ENCODE results near the gene TAP2.
"Not testable (repeated sequence)": the region's sequence is repeated elsewhere in the genome, so short reads cannot be mapped to it uniquely, and the experiment has no call there.

Gene TAP2

DNA sequence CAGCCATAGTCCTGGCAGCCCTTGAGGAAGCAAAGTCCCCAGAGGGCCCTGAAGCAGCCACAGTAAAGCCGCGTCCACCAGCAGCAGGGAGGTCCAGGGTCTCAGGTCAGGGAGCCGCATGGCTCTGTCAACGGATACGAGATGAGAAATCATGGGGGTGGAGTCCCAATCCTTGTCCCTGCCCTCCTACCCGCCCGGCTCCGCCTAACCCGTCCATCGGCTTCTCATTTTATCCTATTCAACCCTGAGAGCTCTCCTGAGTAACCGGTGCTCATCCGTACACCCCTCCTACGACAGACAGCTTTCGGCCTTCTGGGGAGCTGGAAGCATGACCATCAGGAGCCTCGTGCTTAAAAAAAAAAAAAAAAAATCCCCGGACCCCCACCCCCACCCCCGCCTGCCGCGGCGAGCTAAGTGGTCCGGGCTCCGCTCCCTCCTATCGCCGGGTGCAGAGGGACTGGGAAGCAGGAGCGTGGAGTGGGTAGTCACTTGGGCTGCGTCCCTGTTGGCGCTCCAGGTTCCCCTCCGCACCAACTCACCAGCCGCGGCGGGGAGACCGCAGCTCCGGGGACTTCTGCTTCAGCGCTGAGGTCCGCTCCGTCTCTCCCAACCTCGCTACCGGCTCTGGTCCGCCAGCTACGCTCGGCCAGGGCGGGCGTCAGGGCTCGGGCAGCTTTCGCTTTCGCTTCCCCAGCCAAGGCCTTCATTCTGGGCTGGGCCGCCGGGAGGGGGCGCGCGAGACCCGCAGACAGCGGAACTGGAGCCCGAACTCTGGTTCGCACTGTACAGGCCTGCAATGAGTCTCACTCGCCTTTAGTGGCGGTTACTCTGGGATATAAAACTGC lies at the start of gene TAP2:
TSS of gene TAP2 (minus strand) at position 626 of the 845 bp plus-strand sequence. CDS start at position 120, 506 bp downstream.
- Histone ChIP-seq H3K36me3 (ENCODE audit: insufficient read depth, low read length) (no peaks in the 10 kb centered on the region), H3K27me3 (ENCODE audit: insufficient read depth, low read length) (peaks cover 22% of the 10 kb centered on the region), H3K4me1 (ENCODE audit: insufficient read depth, low read length) (peaks cover 6% of the 10 kb centered on the region), H3K9me3 (ENCODE audit: low read length) (peaks cover 7% of the 10 kb centered on the region), H2AFZ (ENCODE audit: low read depth, low read length) (peak within 1 kb of the TSS; percentile 64), H3K4me3 (ENCODE audit: low read length) (peak within 1 kb of the TSS; percentile 71)

DNA sequence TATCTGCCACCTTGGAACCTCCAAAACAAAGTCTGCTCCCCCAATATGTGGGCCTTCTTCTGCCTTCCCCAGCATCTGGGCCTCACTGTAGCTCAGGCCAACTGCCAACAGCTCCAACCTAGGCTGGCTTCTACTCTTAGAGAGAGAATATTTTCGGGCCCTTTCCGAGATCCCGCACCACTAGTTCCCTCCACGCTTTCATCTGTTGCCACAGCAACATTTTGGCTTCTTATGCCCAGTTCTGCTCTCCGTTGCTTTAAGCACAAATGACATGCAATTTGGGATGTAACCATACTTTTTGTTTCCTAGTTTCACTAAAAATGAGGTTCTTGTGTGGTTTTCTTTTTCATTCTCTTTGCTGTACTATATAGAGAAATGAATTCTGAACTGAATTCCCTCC lies 49.1 kb upstream of the TAP2 start:
- H3K36me3 ChIP-seq (ENCODE audit: insufficient read depth, low read length): no peaks in the 10 kb centered on the region
- no peak overlapping the region for H2AFZ ChIP-seq (ENCODE audit: low read depth, low read length)
- no peaks in the 10 kb centered on the region for H3K9me3 ChIP-seq (ENCODE audit: low read length)
- H3K4me1 ChIP-seq (ENCODE audit: insufficient read depth, low read length): no peaks in the 10 kb centered on the region
- no peak overlapping the region for H3K4me3 ChIP-seq (ENCODE audit: low read length)
- H3K27me3 ChIP-seq (ENCODE audit: insufficient read depth, low read length): peaks cover 16% of the 10 kb centered on the region

DNA sequence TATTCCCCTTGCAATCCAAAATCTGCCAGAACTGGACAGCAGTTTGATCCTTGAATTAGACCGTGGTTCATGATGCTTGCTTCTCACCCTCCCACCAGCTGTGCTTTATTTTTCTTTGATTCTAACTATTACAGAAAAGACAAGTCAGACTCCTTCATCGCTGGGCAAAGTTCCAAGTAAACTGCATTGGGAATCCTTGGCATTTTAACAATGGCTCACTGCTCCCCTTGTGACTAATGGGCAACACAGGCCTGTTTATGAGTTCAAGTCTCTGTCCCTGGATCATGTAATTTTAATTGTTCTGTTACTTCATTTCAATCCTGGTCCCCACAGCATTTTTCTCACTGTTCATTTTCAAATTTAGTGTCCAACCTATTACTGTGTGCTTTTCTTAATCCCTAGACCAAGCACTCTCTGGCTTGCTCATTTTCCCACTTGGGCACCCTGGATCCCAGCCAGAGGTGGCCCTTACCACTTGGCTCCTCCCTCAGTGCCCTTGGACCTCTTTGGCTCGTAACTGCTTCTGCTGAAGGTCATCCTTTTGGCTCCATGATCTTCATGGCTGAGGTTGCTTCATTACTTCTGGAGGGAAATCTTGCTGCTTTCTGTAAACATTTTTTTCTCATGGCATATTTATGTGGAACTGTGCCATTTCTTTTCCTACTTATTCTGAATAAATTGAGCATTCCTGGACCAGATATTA lies 48.3 kb upstream of the TAP2 start:
- no peak overlapping the region for H3K4me3 ChIP-seq (ENCODE audit: low read length)
- no peaks in the 10 kb centered on the region for H3K4me1 ChIP-seq (ENCODE audit: insufficient read depth, low read length)
- H3K36me3 ChIP-seq (ENCODE audit: insufficient read depth, low read length): no peaks in the 10 kb centered on the region
- H2AFZ ChIP-seq (ENCODE audit: low read depth, low read length): no peak overlapping the region
- H3K27me3 ChIP-seq (ENCODE audit: insufficient read depth, low read length): peaks cover 19% of the 10 kb centered on the region
- no peaks in the 10 kb centered on the region for H3K9me3 ChIP-seq (ENCODE audit: low read length)

GRCh38 chr6:32885698-32886286 lies 47.3 kb upstream of the TAP2 start:
- no peaks in the 10 kb centered on the region for H3K9me3 ChIP-seq (ENCODE audit: low read length)
- no peak overlapping the region for H3K4me3 ChIP-seq (ENCODE audit: low read length)
- H3K4me1 ChIP-seq (ENCODE audit: insufficient read depth, low read length): no peaks in the 10 kb centered on the region
- peaks cover 19% of the 10 kb centered on the region for H3K27me3 ChIP-seq (ENCODE audit: insufficient read depth, low read length)
- no peak overlapping the region for H2AFZ ChIP-seq (ENCODE audit: low read depth, low read length)
- no peaks in the 10 kb centered on the region for H3K36me3 ChIP-seq (ENCODE audit: insufficient read depth, low read length)

DNA sequence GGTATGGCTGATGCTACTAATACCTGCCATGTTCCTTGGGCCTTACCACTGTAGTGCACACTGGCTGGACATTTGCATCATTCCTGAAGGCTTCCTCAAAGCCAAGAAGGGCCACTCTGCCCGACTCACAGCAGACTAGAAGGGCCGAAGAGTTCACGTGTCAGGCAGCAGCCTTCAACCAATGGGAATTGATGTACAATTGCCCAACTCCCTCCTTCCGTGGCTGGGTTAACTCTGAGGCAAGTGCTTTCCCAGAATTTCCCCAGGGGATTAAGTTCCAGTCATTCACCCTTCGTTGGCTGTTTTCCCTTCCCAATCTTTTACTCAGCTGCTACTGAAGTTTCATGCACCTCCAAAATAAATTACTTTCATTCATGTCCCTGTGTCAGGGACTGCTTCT lies 45.2 kb upstream of the TAP2 start:
- H3K36me3 ChIP-seq (ENCODE audit: insufficient read depth, low read length): no peaks in the 10 kb centered on the region
- no peak overlapping the region for H2AFZ ChIP-seq (ENCODE audit: low read depth, low read length)
- H3K4me3 ChIP-seq (ENCODE audit: low read length): no peak overlapping the region
- H3K9me3 ChIP-seq (ENCODE audit: low read length): no peaks in the 10 kb centered on the region
- H3K27me3 ChIP-seq (ENCODE audit: insufficient read depth, low read length): peaks cover 25% of the 10 kb centered on the region
- no peaks in the 10 kb centered on the region for H3K4me1 ChIP-seq (ENCODE audit: insufficient read depth, low read length)

DNA sequence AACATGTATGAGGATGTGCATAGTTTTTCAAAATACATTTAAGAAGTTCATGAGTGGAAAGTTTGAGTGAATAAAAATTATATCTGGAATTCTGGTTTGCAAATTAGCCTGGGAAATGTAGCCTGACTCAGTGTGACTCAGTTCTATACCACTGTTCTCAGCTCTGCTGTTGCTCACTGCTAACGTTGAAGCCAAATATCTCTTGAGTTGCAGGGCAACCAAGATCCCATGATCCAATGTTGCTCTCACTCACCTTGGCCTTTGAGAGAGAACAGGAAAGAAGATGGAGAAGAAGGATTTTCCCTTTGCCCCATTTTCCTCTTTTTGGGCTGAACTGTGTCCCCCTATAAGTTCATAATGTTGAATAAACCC lies 44.3 kb upstream of the TAP2 start:
- peaks cover 25% of the 10 kb centered on the region for H3K27me3 ChIP-seq (ENCODE audit: insufficient read depth, low read length)
- H3K4me3 ChIP-seq (ENCODE audit: low read length): no peak overlapping the region
- H3K36me3 ChIP-seq (ENCODE audit: insufficient read depth, low read length): no peaks in the 10 kb centered on the region
- H2AFZ ChIP-seq (ENCODE audit: low read depth, low read length): no peak overlapping the region
- H3K9me3 ChIP-seq (ENCODE audit: low read length): no peaks in the 10 kb centered on the region
- no peaks in the 10 kb centered on the region for H3K4me1 ChIP-seq (ENCODE audit: insufficient read depth, low read length)

DNA sequence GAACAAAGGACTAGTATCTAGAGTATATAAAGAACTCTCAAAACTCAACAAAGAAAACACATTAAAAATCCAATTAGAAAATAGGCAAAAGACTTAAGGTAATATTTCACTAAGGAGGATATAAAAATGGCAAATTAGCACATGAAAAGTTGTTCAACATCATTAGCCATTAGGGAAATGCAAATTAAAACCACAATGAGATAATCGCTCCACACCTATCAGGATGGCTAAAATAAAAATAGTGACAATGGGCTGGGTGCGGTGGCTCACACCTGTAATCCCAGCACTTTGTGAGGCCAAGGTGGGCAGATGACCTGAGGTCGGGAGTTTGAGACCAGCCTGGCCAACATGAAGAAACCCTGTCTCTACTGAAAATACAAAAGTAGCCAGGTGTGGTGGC lies 42.4 kb upstream of the TAP2 start:
- H3K9me3 ChIP-seq (ENCODE audit: low read length); H3K4me1 ChIP-seq (ENCODE audit: insufficient read depth, low read length); H3K4me3 ChIP-seq (ENCODE audit: low read length); H3K36me3 ChIP-seq (ENCODE audit: insufficient read depth, low read length); H2AFZ ChIP-seq (ENCODE audit: low read depth, low read length): not testable (repeated sequence)
- peaks cover 24% of the 10 kb centered on the region for H3K27me3 ChIP-seq (ENCODE audit: insufficient read depth, low read length)

GRCh38 chr6:32879691-32880090 lies 41.2 kb upstream of the TAP2 start:
- Histone ChIP-seq H3K4me3 (ENCODE audit: low read length) (no peak overlapping the region), H3K4me1 (ENCODE audit: insufficient read depth, low read length) (no peaks in the 10 kb centered on the region), H2AFZ (ENCODE audit: low read depth, low read length) (no peak overlapping the region), H3K9me3 (ENCODE audit: low read length) (no peaks in the 10 kb centered on the region), H3K27me3 (ENCODE audit: insufficient read depth, low read length) (peaks cover 24% of the 10 kb centered on the region), H3K36me3 (ENCODE audit: insufficient read depth, low read length) (no peaks in the 10 kb centered on the region)

DNA sequence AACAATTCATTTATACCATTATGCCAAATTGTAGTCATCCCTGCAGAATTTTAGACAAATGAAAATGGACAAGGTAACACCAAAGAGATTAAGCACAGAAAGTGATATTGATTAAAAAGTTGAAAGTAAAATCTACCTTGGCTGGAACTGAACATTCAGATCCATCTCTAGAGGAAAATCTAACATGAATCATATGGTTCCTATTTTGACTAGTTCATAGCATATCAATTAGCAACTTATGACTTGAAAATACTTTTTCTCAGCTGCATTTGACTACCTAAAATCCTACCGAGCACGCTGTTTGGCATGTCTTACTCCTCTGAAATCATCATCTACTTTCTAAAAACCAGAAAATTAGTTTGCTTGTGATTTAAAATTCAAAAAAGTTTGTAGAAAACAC lies 38.1 kb upstream of the TAP2 start:
- Histone ChIP-seq H3K27me3 (ENCODE audit: insufficient read depth, low read length) (peaks cover 12% of the 10 kb centered on the region), H3K4me1 (ENCODE audit: insufficient read depth, low read length) (no peaks in the 10 kb centered on the region), H2AFZ (ENCODE audit: low read depth, low read length) (no peak overlapping the region), H3K4me3 (ENCODE audit: low read length) (no peak overlapping the region), H3K36me3 (ENCODE audit: insufficient read depth, low read length) (no peaks in the 10 kb centered on the region), H3K9me3 (ENCODE audit: low read length) (no peaks in the 10 kb centered on the region)

DNA sequence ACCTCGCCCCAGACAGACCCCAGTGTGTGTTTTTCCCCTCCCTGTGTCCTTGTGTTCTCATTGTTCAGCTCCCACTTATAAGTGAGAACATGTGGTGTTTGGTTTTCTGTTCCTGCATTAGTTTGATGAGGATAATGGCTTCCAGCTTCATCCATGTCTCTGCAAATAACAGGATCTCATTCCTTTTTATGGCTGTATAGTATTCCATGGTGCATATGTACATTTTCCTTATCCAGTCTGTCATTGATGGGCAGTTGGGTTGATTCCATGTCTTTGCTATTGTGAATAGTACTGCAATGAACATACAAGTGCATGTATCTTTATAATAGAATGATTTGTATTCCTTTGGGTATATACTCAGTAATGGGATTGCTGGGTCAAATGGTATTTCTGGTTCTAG lies 35.4 kb upstream of the TAP2 start:
- H3K9me3 ChIP-seq (ENCODE audit: low read length); H2AFZ ChIP-seq (ENCODE audit: low read depth, low read length); H3K36me3 ChIP-seq (ENCODE audit: insufficient read depth, low read length); H3K4me1 ChIP-seq (ENCODE audit: insufficient read depth, low read length); H3K4me3 ChIP-seq (ENCODE audit: low read length); H3K27me3 ChIP-seq (ENCODE audit: insufficient read depth, low read length): not testable (repeated sequence)

GRCh38 chr6:32868257-32868788 lies 29.8 kb upstream of the TAP2 start:
- Histone ChIP-seq H3K4me1 (ENCODE audit: insufficient read depth, low read length) (no peaks in the 10 kb centered on the region), H3K36me3 (ENCODE audit: insufficient read depth, low read length) (no peaks in the 10 kb centered on the region), H3K9me3 (ENCODE audit: low read length) (no peaks in the 10 kb centered on the region), H3K27me3 (ENCODE audit: insufficient read depth, low read length) (peaks cover 25% of the 10 kb centered on the region), H2AFZ (ENCODE audit: low read depth, low read length) (no peak overlapping the region), H3K4me3 (ENCODE audit: low read length) (no peak overlapping the region)

- Histone ChIP-seq H3K4me1 (ENCODE audit: insufficient read depth, low read length) (no peaks in the 10 kb centered on the region), H3K36me3 (ENCODE audit: insufficient read depth, low read length) (no peaks in the 10 kb centered on the region), H3K27me3 (ENCODE audit: insufficient read depth, low read length) (peaks cover 25% of the 10 kb centered on the region), H2AFZ (ENCODE audit: low read depth, low read length) (no peak overlapping the region), H3K4me3 (ENCODE audit: low read length) (no peak overlapping the region), H3K9me3 (ENCODE audit: low read length) (no peaks in the 10 kb centered on the region)
These were observed 29.2 kb upstream of the TAP2 start for GRCh38 chr6:32867554-32868256.

- H3K36me3 ChIP-seq (ENCODE audit: insufficient read depth, low read length): no peaks in the 10 kb centered on the region
- peaks cover 25% of the 10 kb centered on the region for H3K27me3 ChIP-seq (ENCODE audit: insufficient read depth, low read length)
- H3K9me3 ChIP-seq (ENCODE audit: low read length): no peaks in the 10 kb centered on the region
- H2AFZ ChIP-seq (ENCODE audit: low read depth, low read length): no peak overlapping the region
- H3K4me3 ChIP-seq (ENCODE audit: low read length): no peak overlapping the region
- no peaks in the 10 kb centered on the region for H3K4me1 ChIP-seq (ENCODE audit: insufficient read depth, low read length)
These were observed 28.5 kb upstream of the TAP2 start for GRCh38 chr6:32867022-32867477.
